DMS79 (cell line): Measurements from ENCODE around the gene WDR88.
"Not testable (repeated sequence)": the region's sequence is repeated elsewhere in the genome, so short reads cannot be mapped to it uniquely, and the experiment has no call there.

Experiments
- DNase-seq: peaks from one replicate; lab custom pipeline; 2025; lab: John Stamatoyannopoulos, UW

WDR88 gene, protein sequence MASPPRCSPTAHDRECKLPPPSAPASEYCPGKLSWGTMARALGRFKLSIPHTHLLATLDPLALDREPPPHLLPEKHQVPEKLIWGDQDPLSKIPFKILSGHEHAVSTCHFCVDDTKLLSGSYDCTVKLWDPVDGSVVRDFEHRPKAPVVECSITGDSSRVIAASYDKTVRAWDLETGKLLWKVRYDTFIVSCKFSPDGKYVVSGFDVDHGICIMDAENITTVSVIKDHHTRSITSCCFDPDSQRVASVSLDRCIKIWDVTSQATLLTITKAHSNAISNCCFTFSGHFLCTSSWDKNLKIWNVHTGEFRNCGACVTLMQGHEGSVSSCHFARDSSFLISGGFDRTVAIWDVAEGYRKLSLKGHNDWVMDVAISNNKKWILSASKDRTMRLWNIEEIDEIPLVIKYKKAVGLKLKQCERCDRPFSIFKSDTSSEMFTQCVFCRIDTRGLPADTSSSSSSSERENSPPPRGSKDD

DNA sequence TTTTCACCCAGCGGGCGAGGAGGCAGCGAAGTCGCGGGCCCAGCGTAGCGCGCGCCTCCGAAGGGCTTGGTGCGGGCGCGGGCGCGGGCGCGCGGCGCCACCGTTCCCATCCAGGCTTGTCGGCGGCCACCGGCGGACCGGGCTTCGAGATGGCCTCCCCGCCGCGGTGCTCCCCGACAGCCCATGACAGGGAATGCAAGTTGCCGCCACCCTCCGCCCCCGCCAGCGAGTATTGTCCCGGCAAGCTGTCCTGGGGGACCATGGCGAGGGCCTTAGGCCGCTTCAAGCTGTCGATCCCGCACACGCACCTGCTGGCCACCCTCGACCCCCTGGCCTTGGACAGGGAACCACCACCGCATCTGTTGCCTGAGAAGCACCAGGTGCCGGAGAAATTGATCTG, at the start of gene WDR88:
WDR88 (plus strand) TSS at position 94 of the 400 bp plus-strand sequence; CDS start at position 150, 56 bp downstream.
- DNase-seq, result no peak

DNA sequence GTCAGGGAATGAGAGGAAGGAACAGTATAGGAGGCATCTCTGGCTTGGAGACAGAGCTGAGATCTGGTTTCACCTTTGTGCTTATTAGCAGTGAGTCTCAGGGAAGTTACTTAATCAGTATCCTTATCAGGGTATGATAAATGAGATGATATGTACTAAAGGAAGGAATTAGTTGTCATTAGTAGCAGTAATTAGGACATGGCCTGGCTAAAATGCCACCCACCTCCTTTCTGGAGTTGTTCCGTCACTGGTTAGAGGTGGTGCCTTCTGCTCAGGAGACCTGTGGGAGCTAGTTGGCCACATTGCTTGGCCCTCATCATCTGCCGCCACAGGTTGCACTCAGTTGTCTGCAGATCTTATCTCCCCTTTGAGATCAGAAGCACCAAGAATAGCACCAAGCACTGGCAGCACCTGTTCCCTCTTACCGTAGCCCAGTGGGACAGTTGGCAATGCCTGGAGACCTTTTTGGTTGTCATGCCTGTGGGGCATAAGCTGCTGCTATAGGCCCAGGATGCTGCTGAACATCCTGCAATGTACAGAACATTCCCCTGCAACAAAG, 46.3 kb upstream of the WDR88 start:
- no peak for DNase-seq

DNA sequence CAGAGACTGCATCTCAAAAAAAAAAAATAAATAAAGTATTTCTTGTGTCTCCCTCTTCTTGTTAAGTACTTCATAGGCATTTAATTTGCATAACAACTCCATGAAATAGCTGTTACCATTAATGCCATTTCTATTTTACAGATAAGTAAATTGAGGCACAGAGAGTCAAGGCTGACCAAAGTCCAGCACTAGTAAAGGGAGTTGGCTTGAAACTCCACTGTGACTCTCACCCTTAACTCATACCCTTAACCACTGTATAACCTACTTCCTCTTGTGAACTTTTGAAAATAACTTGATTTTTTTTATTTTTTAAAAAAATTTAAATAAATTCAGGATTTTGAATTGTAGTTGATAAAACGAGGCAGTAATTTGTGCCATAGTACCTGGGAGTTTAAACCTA, 45.0 kb upstream of the WDR88 start:
- DNase-seq, result no peak

- DNase-seq, result no peak
Measured at GRCh38 chr19:33089010-33089409, 42.9 kb upstream of the WDR88 start.

DNA sequence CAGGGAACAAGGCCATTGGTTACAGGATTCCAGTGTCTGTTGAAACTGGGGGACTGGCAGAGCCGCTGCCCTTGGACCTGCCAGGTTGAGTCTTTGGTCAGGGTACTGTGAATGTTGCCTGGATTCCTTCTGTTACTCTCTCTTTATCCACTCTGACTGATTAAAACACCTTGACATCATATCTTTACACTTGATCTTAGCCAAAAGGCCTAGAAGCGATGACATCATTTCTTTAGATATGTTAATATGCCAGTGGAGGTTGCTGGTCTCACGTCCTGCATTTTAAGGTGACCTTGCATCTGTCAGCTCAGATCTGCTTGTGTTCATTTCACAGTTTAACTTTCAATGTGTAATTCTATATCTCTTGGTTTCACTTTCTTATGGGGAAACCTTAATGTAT, 41.7 kb upstream of the WDR88 start:
- no peak for DNase-seq

DNA sequence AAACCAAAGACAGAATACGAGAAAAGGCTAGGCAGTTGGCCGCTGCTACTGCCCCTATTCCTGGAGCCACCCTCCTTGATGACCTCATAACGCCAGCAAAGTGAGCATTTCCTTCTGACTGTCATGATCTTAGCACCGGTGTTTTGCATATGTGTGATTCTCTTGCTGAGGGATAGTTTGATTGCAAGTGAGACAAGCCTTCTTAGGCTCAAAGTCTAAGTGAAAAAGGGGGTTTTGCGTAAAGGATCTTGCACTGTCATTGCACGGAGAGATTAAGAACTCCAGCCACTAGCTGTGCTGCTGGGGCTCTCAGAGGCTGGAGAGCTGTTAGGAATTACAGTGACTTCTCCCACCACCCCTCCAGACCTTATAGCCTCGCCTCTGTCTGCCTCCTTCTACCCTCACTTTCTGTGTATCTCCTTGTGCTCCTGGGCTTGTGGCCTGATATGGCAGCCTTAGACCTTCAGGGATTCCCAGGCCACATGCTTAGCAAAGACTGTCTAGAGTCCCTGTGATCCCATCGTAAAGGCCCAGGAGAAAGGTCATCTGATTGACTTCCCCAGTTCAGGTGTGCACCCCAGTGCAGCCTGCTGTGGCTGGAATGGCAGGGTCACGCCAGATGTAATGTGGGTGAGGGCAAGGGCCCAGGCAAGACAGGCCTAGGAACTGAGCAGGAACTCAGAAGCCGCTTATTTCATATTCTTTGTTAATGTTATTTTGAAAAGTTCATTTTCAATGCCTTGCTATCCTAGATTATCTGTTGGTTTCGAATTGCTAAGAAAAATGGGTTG, 38.3 kb upstream of the WDR88 start:
- no peak for DNase-seq

- no peak for DNase-seq
Measured at GRCh38 chr19:33094436-33095067, 37.4 kb upstream of the WDR88 start.

- no peak for DNase-seq
Measured at GRCh38 chr19:33096005-33096404, 35.9 kb upstream of the WDR88 start.

DNA sequence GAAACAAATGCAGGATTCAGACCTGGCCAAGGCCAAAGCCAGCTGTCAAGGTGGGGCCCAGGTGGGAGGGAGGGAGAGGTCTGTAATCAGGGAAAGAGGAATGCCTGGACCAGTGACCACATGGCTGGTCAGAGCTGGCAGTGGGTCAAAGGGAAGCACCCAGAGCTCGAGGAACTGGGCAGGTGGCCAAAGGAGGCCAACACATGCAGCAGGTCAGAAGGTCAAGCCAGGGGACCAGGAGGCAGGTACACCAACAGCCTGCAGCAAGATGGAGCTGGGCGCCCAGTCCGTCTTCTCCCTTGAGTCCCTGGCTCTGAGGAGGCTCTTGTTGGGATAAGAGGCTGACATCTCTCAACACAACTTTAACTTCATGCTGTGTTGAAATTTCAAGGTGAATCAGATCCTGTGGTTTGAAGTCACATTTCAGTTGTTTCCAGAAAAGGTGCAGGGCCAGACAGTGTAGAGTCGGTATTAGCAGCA, 33.8 kb upstream of the WDR88 start:
- no peak for DNase-seq

GRCh38 chr19:33100894-33101644, 30.8 kb upstream of the WDR88 start:
- DNase-seq, result no peak

DNA sequence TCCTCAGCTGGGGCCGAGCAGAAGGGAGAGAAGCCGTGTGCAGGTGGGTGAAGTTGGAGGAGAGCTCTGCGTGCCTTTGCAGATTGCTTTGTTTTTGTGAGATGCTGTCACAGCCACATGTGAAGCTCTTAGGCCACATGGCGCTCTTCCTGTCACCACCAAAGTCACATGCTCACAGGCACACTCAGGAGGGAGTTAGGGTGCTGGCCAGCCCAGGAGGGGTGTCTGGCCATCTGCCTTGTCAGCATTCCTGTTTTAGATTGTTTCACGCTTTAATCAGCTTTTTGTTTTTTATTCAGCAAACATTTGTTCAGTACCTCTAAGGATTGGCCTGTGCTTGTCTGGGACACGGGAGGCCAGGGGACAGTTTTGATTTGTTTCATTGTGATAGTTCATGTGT, 29.0 kb upstream of the WDR88 start:
- no peak for DNase-seq

DNA sequence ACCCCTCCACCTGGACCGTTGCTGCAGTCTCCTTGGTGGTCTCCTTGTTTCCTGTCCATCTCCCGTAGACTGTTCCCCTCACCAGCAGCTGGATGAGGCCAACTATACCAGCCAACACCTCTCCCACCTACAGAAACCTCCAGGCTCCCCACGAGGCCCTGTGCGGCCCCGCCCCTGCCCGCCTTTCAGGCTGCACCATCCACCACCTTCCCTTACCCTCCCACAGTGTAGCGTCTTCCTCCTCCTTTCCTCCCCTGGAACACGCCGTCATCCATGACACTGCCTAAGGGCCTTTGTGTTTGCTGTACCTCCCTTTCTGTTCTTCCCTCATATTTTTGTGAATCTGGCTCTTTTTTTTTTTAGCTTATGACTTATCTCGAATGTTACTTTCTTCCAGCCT, 23.8 kb upstream of the WDR88 start:
- no peak for DNase-seq

- no peak for DNase-seq
Measured at GRCh38 chr19:33110137-33110910, 21.6 kb upstream of the WDR88 start.

GRCh38 chr19:33111587-33111986, 20.3 kb upstream of the WDR88 start:
- DNase-seq, result no peak

DNA sequence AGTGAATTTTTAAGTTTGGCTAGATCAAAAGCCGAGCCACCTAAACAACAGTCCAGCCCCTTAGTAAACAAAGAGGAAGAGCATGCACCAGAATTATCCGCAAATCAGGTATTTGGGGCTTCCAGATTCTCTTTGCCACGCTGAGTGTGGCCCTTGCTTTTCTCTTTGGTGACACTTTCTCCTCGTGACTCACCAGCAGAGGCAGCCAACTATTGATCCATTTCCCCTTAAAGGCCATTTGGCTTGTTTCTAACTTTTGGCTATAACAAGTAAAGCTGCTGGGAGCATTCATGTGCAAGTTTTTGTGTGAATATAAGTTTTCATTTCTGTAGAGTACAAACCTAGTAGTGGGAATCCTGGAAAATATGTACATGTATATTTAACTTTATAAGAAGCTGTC, 17.6 kb upstream of the WDR88 start:
- no peak for DNase-seq

GRCh38 chr19:33117501-33117900, 14.4 kb upstream of the WDR88 start:
- no peak for DNase-seq

- no peak for DNase-seq
Measured at GRCh38 chr19:33118643-33119042, 13.3 kb upstream of the WDR88 start.

- DNase-seq, result no peak
Measured at GRCh38 chr19:33124207-33125098, 7.5 kb upstream of the WDR88 start.

GRCh38 chr19:33125929-33126388, 6.0 kb upstream of the WDR88 start:
- peak; percentile 7 for DNase-seq

GRCh38 chr19:33126712-33127111, 5.2 kb upstream of the WDR88 start:
- not testable (repeated sequence) for DNase-seq
